ENCODE results near the gene PTPRB.

Gene PTPRB

DNA sequence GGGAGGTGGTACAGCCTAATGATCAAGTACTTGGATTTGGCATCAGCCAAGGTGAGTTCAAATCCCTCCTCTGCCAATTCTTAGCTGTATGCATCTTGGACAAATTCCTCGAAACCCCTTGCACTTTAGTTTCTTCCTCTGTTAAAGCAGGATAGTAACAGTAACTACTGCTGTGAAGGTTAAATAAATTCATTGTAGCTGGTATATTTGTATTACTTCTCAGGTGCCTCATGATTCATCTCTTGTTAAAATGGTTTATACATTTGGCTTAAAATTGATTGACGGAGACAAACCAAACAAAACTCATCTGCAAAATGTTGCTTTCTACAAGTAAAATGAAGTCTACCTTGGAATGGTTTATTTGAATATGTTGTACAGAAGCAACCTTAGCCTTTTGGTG is 2.3 kb upstream of the PTPRB start:
- H4K12ac ChIP-seq (ENCODE audit: low read depth, low read length): no peak overlapping the region

DNA sequence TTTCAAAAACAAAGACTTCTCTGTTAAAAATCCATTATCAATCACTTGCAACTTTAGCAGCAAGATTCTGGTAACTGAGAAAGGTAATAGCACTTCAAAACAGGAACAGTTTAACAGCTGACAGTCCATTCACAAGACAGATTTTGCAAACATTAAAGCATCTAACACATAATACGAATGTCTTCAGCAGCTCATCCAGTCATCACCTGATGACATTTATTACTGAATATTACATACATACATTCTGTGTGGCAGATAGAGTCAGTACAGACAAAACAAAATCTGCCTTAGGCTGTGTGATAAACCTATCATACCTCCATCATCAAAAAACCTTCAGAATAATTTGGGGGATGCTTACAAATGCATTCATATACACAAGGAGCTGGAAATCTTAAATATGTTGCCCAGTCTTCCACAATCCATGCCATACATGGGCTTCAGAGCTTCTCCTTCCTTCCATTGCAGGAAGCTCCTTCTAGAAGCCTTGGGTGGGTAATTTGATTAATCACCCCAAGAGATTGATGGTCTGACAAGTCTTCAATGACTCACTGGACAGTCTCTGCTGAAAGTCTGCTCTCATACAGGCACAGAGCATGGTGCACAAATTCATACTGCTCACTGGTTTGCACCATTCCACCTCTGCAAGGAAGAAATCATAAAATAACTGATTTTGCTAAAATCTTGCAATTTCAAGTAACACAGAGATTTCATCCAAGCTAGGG is 1.6 kb upstream of the PTPRB start:
- no peak for DNase-seq
- Histone ChIP-seq H3K79me1 (ENCODE audit: low read length) (no peaks in the 10 kb centered on the region), H3K36me3 (ENCODE audit: control insufficient read depth in 1 of 2, insufficient read depth in 2 of 2, low read length in 2 of 2) (no peaks in the 10 kb centered on the region), H4K8ac (ENCODE audit: low read depth, low read length) (no peak overlapping the region), H3K23ac (ENCODE audit: low read length) (no peak overlapping the region), H3K18ac (ENCODE audit: low read length) (no peak overlapping the region), H3K9me3 (ENCODE audit: insufficient read depth, low read depth, low read length) (no peaks in the 10 kb centered on the region), H3K4me3 (ENCODE audit: low read depth, low read length) (no peak overlapping the region), H3K9ac (ENCODE audit: low read length) (no peak overlapping the region), H3K27me3 (ENCODE audit: insufficient read depth, low read length) (no peaks in the 10 kb centered on the region), H3K14ac (ENCODE audit: low read length) (no peak overlapping the region), H4K12ac (ENCODE audit: low read depth, low read length) (no peak overlapping the region), H3K27ac (ENCODE audit: low read depth, low read length) (no peak overlapping the region), H2AK5ac (ENCODE audit: low read length) (no peak overlapping the region), H4K91ac (ENCODE audit: low read depth, low read length) (no peak overlapping the region), H2AFZ (ENCODE audit: insufficient read depth, low read length, poor library complexity) (no peak overlapping the region), H3K79me2 (ENCODE audit: control insufficient read depth, insufficient read depth, low read length, poor library complexity) (no peaks in the 10 kb centered on the region), H2BK120ac (ENCODE audit: insufficient read depth, low read length, poor library complexity) (no peak overlapping the region), H3K4me1 (ENCODE audit: control insufficient read depth in 1 of 2, insufficient read depth in 2 of 2, low read length in 2 of 2) (no peaks in the 10 kb centered on the region), H2BK5ac (ENCODE audit: low read depth, low read length, poor library complexity) (no peak overlapping the region), H3K4me2 (ENCODE audit: low read length) (no peak overlapping the region), H2BK12ac (ENCODE audit: low read length) (no peak overlapping the region), H3K4ac (ENCODE audit: low read depth, low read length) (no peak overlapping the region)
- WGBS (ENCODE audit: extremely low coverage, insufficient coverage, insufficient read length): no CpG with 5 or more reads among the region's 1 CpG

More for the DNA sequence above, 2.3 kb upstream of the PTPRB start:
- Histone ChIP-seq H3K4me1 (ENCODE audit: control insufficient read depth in 1 of 2, insufficient read depth in 2 of 2, low read length in 2 of 2) (no peaks in the 10 kb centered on the region), H3K4ac (ENCODE audit: low read depth, low read length) (no peak overlapping the region), H2BK120ac (ENCODE audit: insufficient read depth, low read length, poor library complexity) (no peak overlapping the region), H3K18ac (ENCODE audit: low read length) (no peak overlapping the region), H3K36me3 (ENCODE audit: control insufficient read depth in 1 of 2, insufficient read depth in 2 of 2, low read length in 2 of 2) (no peaks in the 10 kb centered on the region), H3K14ac (ENCODE audit: low read length) (no peak overlapping the region), H3K23ac (ENCODE audit: low read length) (no peak overlapping the region), H2AFZ (ENCODE audit: insufficient read depth, low read length, poor library complexity) (no peak overlapping the region), H3K27ac (ENCODE audit: low read depth, low read length) (no peak overlapping the region), H3K4me3 (ENCODE audit: low read depth, low read length) (no peak overlapping the region), H3K9me3 (ENCODE audit: insufficient read depth, low read depth, low read length) (no peaks in the 10 kb centered on the region), H2BK12ac (ENCODE audit: low read length) (no peak overlapping the region), H3K4me2 (ENCODE audit: low read length) (no peak overlapping the region), H3K79me1 (ENCODE audit: low read length) (no peaks in the 10 kb centered on the region), H3K9ac (ENCODE audit: low read length) (no peak overlapping the region), H3K79me2 (ENCODE audit: control insufficient read depth, insufficient read depth, low read length, poor library complexity) (no peaks in the 10 kb centered on the region), H4K91ac (ENCODE audit: low read depth, low read length) (no peak overlapping the region), H3K27me3 (ENCODE audit: insufficient read depth, low read length) (no peaks in the 10 kb centered on the region), H4K8ac (ENCODE audit: low read depth, low read length) (no peak overlapping the region), H2AK5ac (ENCODE audit: low read length) (no peak overlapping the region), H2BK5ac (ENCODE audit: low read depth, low read length, poor library complexity) (no peak overlapping the region)
- no peak for DNase-seq
- no CpG with 5 or more reads among the region's 2 CpGs for WGBS (ENCODE audit: extremely low coverage, insufficient coverage, insufficient read length)

DNA sequence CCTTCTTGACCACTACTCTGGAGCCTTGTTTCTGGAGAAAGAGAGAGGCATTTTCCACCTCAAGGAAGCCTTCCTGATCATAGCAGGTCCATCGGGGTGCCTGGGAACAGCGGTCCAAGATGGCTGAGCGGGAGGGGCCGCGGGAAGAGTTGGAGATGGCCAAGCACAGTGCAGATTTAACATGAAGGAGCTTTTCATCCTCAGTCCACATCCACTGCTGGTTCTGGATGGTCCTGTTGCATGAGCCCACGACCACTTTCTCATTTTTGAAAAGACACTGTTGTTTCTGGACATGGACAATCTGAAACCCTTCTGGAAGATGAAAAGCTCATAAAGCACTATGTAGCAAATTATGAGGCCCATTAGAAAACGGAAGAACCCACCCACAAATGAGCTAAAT is 1.5 kb downstream of the PTPRB start:
- no peaks in the 10 kb centered on the region for H3K36me3 ChIP-seq (ENCODE audit: control insufficient read depth in 1 of 2, insufficient read depth in 2 of 2, low read length in 2 of 2)
- H3K9me3 ChIP-seq (ENCODE audit: insufficient read depth, low read depth, low read length): no peaks in the 10 kb centered on the region
- H2AFZ ChIP-seq (ENCODE audit: insufficient read depth, low read length, poor library complexity): no peak overlapping the region
- no CpG with 5 or more reads among the region's 7 CpGs for WGBS (ENCODE audit: extremely low coverage, insufficient coverage, insufficient read length)
- H3K27me3 ChIP-seq (ENCODE audit: insufficient read depth, low read length): no peaks in the 10 kb centered on the region
- H3K23ac ChIP-seq (ENCODE audit: low read length): no peak overlapping the region
- H4K91ac ChIP-seq (ENCODE audit: low read depth, low read length): no peak overlapping the region
- no peak overlapping the region for H2BK120ac ChIP-seq (ENCODE audit: insufficient read depth, low read length, poor library complexity)
- H3K14ac ChIP-seq (ENCODE audit: low read length): no peak overlapping the region
- H3K18ac ChIP-seq (ENCODE audit: low read length): no peak overlapping the region
- no peak overlapping the region for H2BK12ac ChIP-seq (ENCODE audit: low read length)
- no peak overlapping the region for H2AK5ac ChIP-seq (ENCODE audit: low read length)
- H3K79me1 ChIP-seq (ENCODE audit: low read length): no peaks in the 10 kb centered on the region
- no peak overlapping the region for H3K4ac ChIP-seq (ENCODE audit: low read depth, low read length)
- H3K79me2 ChIP-seq (ENCODE audit: control insufficient read depth, insufficient read depth, low read length, poor library complexity): no peaks in the 10 kb centered on the region
- no peaks in the 10 kb centered on the region for H3K4me1 ChIP-seq (ENCODE audit: control insufficient read depth in 1 of 2, insufficient read depth in 2 of 2, low read length in 2 of 2)
- H4K12ac ChIP-seq (ENCODE audit: low read depth, low read length): no peak overlapping the region
- H3K4me3 ChIP-seq (ENCODE audit: low read depth, low read length): no peak overlapping the region
- no peak overlapping the region for H3K9ac ChIP-seq (ENCODE audit: low read length)
- H3K4me2 ChIP-seq (ENCODE audit: low read length): no peak overlapping the region
- H4K8ac ChIP-seq (ENCODE audit: low read depth, low read length): no peak overlapping the region
- H3K27ac ChIP-seq (ENCODE audit: low read depth, low read length): no peak overlapping the region
- no peak overlapping the region for H2BK5ac ChIP-seq (ENCODE audit: low read depth, low read length, poor library complexity)
- DNase-seq: no peak

DNA sequence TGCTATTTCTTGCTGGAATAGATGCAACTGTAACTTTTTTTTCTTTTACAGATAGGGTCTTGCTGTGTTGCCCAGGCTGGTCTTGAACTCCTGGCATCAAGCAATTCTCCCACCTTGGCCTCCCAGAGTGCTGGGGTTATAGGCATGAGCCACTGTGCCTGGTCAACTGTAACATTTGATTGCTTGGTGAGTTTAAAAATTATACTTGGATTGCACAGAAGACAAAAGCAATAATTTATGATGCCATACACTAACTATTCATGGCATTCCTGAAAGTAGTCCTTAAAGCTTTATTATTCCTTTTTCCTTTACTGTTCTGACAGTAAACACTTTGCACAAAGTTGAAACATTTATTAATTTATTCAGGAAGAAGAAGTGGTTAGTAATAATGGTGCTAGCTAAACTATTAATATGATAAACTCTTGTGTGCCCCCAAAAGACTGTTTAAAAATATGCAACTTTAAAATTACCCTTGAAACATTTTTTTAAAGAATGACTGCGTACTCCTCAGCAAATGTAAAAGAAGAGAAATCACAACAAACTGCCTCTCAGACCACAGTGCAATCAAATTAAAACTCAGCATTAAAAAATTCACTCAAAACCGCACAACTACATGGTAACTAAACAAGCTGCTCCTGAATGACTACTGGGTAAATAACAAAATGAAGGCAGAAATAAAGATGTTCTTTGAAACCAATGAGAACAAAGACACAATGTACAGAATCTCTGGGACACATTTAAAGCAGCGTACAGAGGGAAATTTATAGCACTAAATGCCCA is 8.3 kb downstream of the PTPRB start:
- H3K4me3 ChIP-seq (ENCODE audit: low read depth, low read length): no peak overlapping the region
- no peak overlapping the region for H2AK5ac ChIP-seq (ENCODE audit: low read length)
- H3K27me3 ChIP-seq (ENCODE audit: insufficient read depth, low read length): no peaks in the 10 kb centered on the region
- DNase-seq: no peak
- no peaks in the 10 kb centered on the region for H3K79me2 ChIP-seq (ENCODE audit: control insufficient read depth, insufficient read depth, low read length, poor library complexity)
- H4K91ac ChIP-seq (ENCODE audit: low read depth, low read length): no peak overlapping the region
- no peak overlapping the region for H2AFZ ChIP-seq (ENCODE audit: insufficient read depth, low read length, poor library complexity)
- H2BK12ac ChIP-seq (ENCODE audit: low read length): no peak overlapping the region
- no peak overlapping the region for H3K9ac ChIP-seq (ENCODE audit: low read length)
- H3K14ac ChIP-seq (ENCODE audit: low read length): no peak overlapping the region
- H2BK5ac ChIP-seq (ENCODE audit: low read depth, low read length, poor library complexity): no peak overlapping the region
- H3K18ac ChIP-seq (ENCODE audit: low read length): no peak overlapping the region
- H3K23ac ChIP-seq (ENCODE audit: low read length): no peak overlapping the region
- no peaks in the 10 kb centered on the region for H3K4me1 ChIP-seq (ENCODE audit: control insufficient read depth in 1 of 2, insufficient read depth in 2 of 2, low read length in 2 of 2)
- H3K4ac ChIP-seq (ENCODE audit: low read depth, low read length): no peak overlapping the region
- no CpG with 5 or more reads among the region's 3 CpGs for WGBS (ENCODE audit: extremely low coverage, insufficient coverage, insufficient read length)
- no peak overlapping the region for H4K8ac ChIP-seq (ENCODE audit: low read depth, low read length)
- H3K36me3 ChIP-seq (ENCODE audit: control insufficient read depth in 1 of 2, insufficient read depth in 2 of 2, low read length in 2 of 2): no peaks in the 10 kb centered on the region
- H4K12ac ChIP-seq (ENCODE audit: low read depth, low read length): no peak overlapping the region
- no peak overlapping the region for H3K27ac ChIP-seq (ENCODE audit: low read depth, low read length)
- no peak overlapping the region for H2BK120ac ChIP-seq (ENCODE audit: insufficient read depth, low read length, poor library complexity)
- no peaks in the 10 kb centered on the region for H3K9me3 ChIP-seq (ENCODE audit: insufficient read depth, low read depth, low read length)
- no peak overlapping the region for H3K4me2 ChIP-seq (ENCODE audit: low read length)
- H3K79me1 ChIP-seq (ENCODE audit: low read length): no peaks in the 10 kb centered on the region
